Measurements from ENCODE around the gene FAM3B. TPM values are rescaled to one million over a fixed set of nuclear protein-coding genes. Genes with fewer than 3 reads are reported as not detected.

Gene FAM3B
- total and polyA plus RNA-seq, 2 experiments from 2014 or later: 2.5 to 3.6 TPM

GRCh38 chr21:41337515-41337914 is 20.9 kb downstream of the FAM3B start:
- Histone ChIP-seq H3K36me3 (ENCODE audit: insufficient read depth) (no peaks in the 10 kb centered on the region; the same call in 1 of the 2 replicates), H3K4me1 (ENCODE audit: insufficient read depth) (no peaks in the 10 kb centered on the region), H3K79me2 (replicated peaks; ENCODE audit: insufficient read depth) (no peaks in the 10 kb centered on the region), H4K20me1 (replicated peaks; ENCODE audit: insufficient read depth) (no peaks in the 10 kb centered on the region), H3F3A (replicated peaks; ENCODE audit: low read depth) (no peaks in the 10 kb centered on the region), H3K4me2 (no peak overlapping the region), H3K9me2 (ENCODE audit: insufficient read depth) (peaks cover 4% of the 10 kb centered on the region), H3K4me3 (no peak overlapping the region), H3K27ac (ENCODE audit: low read depth) (no peak overlapping the region), H3K27me3 (ENCODE audit: insufficient read depth) (no peaks in the 10 kb centered on the region), H2AFZ (no peak overlapping the region)
- DNase-seq (ENCODE audit: low spot score) (no peak), ATAC-seq (no peak)
- H3K27me3 Mint-ChIP-seq (ENCODE audit: insufficient read depth, low read depth, poor library complexity): no peaks in the 10 kb centered on the region
- no peak for TF ChIP-seq ZNF331 (CRISPR knock-in tag; IDR thresholded peaks at IDR 0.05; ENCODE audit: low read depth)
- no peak for TF ChIP-seq EZH2phosphoT487 (IDR thresholded peaks at IDR 0.05; ENCODE audit: unreplicated experiment)
- TF ChIP-seq ZNF462 (CRISPR knock-in tag; IDR thresholded peaks at IDR 0.05): no peak
- no peak for TF ChIP-seq CTCF (conservative IDR thresholded peaks at IDR 0.05; ENCODE audit: low read depth in 2 of 2)
- TF ChIP-seq POLR2AphosphoS5 (IDR thresholded peaks at IDR 0.05; ENCODE audit: low read depth): no peak
- no peak for TF ChIP-seq JUNB (IDR thresholded peaks at IDR 0.05; ENCODE audit: unreplicated experiment)
- TF ChIP-seq CREB1 (CRISPR knock-in tag; IDR thresholded peaks at IDR 0.05; ENCODE audit: low read depth): no peak
- H3K4me1 Mint-ChIP-seq: peaks cover 7% of the 10 kb centered on the region; the same call in 2 of the 3 replicates
- no peak overlapping the region for H3K4me3 Mint-ChIP-seq
- no peak overlapping the region for H3K27ac Mint-ChIP-seq
- peaks cover 41% of the 10 kb centered on the region for H3K9me3 Mint-ChIP-seq
- H3K36me3 Mint-ChIP-seq (ENCODE audit: low read depth): peaks cover 23% of the 10 kb centered on the region; the same call in 2 of the 3 replicates

Measured in GM23338 (cell line).